Gastroesophageal sphincter (tissue), 4 donors: ENCODE results near the gene ASIC3. TPM values are rescaled to one million over a fixed set of nuclear protein-coding genes. Genes with fewer than 3 reads are reported as not detected.
A peak's percentile ranks its signal among the peaks of the same experiment; 100 is the strongest.

Experiments used
- ATAC-seq: fragments of 150-250 bp; one replicate; pipeline ENCODE4 v1.9.1; 2016; ENCODE audit warnings: mild to moderate bottlenecking, moderate library complexity
- H3K27ac ChIP-seq, 4 donors: fragments of 200-600 bp; sonication (generic) in 3 of 4; 1 replicate in 3 of 4; 2 replicates in 1 of 4; pipeline ENCODE4 v1.5.1; 2016 to 2019
- H3K27me3 ChIP-seq: fragments of 200-600 bp; sonication (generic); one replicate; pipeline ENCODE4 v1.5.1; 2019
- H3K36me3 ChIP-seq, 2 donors: fragments of 200-600 bp; sonication (generic); one replicate each; pipeline ENCODE4 v1.5.1; 2019; ENCODE audit warnings: control low read depth in 1 of 2
- H3K4me1 ChIP-seq, 3 donors: fragments of 200-600 bp; sonication (generic); 1 replicate in 2 of 3; 2 replicates in 1 of 3; pipeline ENCODE4 v1.5.1; 2016 to 2019; ENCODE audit warnings: control low read depth in 2 of 3
- H3K4me3 ChIP-seq, 2 donors: fragments of 200-600 bp; sonication (generic); one replicate each; pipeline ENCODE4 v1.5.1; 2019; ENCODE audit warnings: mild to moderate bottlenecking in 1 of 2, moderate library complexity in 1 of 2
- H3K9me3 ChIP-seq, 3 donors: fragments of 200-600 bp; sonication (generic); one replicate each; pipeline ENCODE4 v1.5.1; 2017 to 2019; ENCODE audit warnings: control low read depth in 2 of 3
- EP300 ChIP-seq: sonication (generic); formaldehyde crosslinking; IDR thresholded peaks from one replicate; pipeline ENCODE4 v1.6.1; 2017; ENCODE audit warnings: antibody characterized with exemption, mild to moderate bottlenecking
- POLR2A ChIP-seq, 2 donors: fragments of 450-650 bp; IDR thresholded peaks; one replicate each; pipeline ENCODE4 v1.6.1; 2017; ENCODE audit warnings: antibody characterized with exemption in 2 of 2, mild to moderate bottlenecking in 2 of 2, moderate library complexity in 1 of 2
- POLR2AphosphoS5 ChIP-seq: sonication (generic); formaldehyde crosslinking; IDR thresholded peaks from one replicate; pipeline ENCODE4 v1.6.1; 2017; ENCODE audit warnings: antibody characterized with exemption
- WGBS, 2 donors: methylation state at CpG; one replicate each; pipeline ENCODE4 v1.1.5; 2018; ENCODE audit warnings: low coverage in 1 of 2; 5-methylcytosine and 5-hydroxymethylcytosine counted together
- total RNA-seq, 4 donors: library from RNA; depleted of rRNA; stranded (reverse); fragments of >200 nt; gene quantifications; one replicate each; pipeline ENCODE4 v1.1.0, GENCODE V29; 2016
- TF ChIP-seq, protein P1 (sequence below), 4 experiments: fragments of 200-600 bp in 2 of 4; fragments of 450-650 bp in 2 of 4; sonication (generic) in 1 of 4; IDR thresholded peaks; one replicate each; pipeline ENCODE4 v1.5.1; 2017 to 2019; ENCODE audit warnings: antibody characterized with exemption in 4 of 4, mild to moderate bottlenecking in 2 of 4, moderate library complexity in 2 of 4

Gene ASIC3
- total RNA-seq, 4 donors from 2014 or later: 1.7 to 3.1 (median 2.1) TPM; not detected in 1

DNA sequence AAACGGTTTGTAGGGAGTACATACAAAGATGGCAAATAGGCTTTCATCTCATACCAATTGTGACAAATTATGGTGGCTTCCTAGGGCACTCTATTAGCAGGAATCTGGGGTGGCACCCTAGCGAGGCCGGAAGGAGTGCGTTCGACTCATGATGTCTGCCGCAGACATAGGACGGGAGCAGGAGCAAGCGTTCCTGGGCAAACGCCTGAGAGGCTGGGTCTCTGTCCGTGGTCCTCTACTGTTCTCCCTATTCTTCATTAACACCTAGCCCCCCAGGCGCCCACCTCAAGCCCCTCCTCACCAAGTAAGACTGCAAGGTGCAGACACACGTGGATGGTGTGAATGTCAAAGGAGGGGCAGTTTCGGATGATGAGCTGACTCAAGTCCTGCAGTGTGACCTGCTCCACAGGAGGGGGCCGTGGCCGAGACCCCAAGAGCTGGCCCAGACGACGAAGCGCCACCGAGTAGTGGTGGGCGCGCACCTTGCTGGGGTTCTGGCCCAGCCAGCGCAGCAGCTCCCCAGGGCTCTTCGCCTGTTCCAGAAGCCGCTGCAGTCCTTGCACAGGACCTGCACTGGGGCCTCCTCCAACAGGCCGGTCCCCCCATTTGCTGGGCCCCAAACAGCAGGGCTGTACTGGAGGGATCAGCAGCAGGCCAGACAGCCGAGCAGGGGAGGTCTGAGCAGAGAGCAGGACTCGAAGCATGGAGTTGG is 31.0 kb downstream of the ASIC3 start:
- Histone ChIP-seq H3K27ac (peak overlapping the region in 3 of 4 donors; percentile 95 to 98 (median 96)), H3K4me3 (peak overlapping the region in 1 of 2 donors; percentile 98), H3K36me3 (peaks cover 0 to 35% of the 10 kb centered on the region in 2 donors), H3K27me3 (no peaks in the 10 kb centered on the region), H3K4me1 (peaks cover 8 to 71% (median 33%) of the 10 kb centered on the region in 3 donors), H3K9me3 (no peaks in the 10 kb centered on the region)
- no peak for ATAC-seq
- 55 to 80% methylated on average over 1 to 7 of the region's 27 CpGs for WGBS, 2 donors
- TF ChIP-seq POLR2A (IDR thresholded peaks at IDR 0.05) (no peak), EP300 (no peak)

DNA sequence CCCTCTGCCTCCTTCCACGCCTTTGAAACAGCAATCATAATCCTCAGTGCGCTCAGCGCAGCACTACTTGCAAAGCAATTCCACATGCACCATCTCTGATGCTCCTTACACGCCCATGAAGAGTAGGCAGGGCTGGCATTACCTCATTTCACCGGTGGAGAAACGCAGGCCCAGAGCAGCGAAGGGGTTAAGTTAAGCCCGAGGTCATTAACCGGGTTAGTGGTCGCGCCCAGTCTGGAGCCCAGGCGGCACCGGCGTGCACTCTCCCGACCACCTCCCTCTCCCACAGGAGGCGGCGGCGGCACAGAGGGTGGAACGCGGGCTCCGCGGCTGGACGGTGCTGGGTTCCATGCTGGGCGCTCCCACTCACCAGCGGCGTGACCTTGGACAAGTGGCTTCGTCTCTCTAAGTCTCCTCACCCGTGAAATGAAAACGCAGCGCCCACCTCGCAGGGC is 31.8 kb downstream of the ASIC3 start:
- H3K27ac ChIP-seq: peak overlapping the region; percentile 80 to 98 (median 96)
- H3K4me1 ChIP-seq: peaks cover 8 to 74% (median 33%) of the 10 kb centered on the region in 3 donors
- TF ChIP-seq, protein P1, sequence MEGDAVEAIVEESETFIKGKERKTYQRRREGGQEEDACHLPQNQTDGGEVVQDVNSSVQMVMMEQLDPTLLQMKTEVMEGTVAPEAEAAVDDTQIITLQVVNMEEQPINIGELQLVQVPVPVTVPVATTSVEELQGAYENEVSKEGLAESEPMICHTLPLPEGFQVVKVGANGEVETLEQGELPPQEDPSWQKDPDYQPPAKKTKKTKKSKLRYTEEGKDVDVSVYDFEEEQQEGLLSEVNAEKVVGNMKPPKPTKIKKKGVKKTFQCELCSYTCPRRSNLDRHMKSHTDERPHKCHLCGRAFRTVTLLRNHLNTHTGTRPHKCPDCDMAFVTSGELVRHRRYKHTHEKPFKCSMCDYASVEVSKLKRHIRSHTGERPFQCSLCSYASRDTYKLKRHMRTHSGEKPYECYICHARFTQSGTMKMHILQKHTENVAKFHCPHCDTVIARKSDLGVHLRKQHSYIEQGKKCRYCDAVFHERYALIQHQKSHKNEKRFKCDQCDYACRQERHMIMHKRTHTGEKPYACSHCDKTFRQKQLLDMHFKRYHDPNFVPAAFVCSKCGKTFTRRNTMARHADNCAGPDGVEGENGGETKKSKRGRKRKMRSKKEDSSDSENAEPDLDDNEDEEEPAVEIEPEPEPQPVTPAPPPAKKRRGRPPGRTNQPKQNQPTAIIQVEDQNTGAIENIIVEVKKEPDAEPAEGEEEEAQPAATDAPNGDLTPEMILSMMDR (IDR thresholded peaks at IDR 0.05): no peak
- TF ChIP-seq POLR2A (IDR thresholded peaks at IDR 0.05): no peak
- TF ChIP-seq POLR2AphosphoS5: no peak
- no peak for TF ChIP-seq EP300
- H3K36me3 ChIP-seq: peaks cover 0 to 27% of the 10 kb centered on the region in 2 donors
- 40% methylated on average over 1 of the region's 31 CpGs; no CpG with 5 or more reads in 1 of the 2 donors for WGBS, 2 donors
- H3K9me3 ChIP-seq: no peaks in the 10 kb centered on the region
- peak; percentile 1 for ATAC-seq
- peak overlapping the region; percentile 85 to 98 for H3K4me3 ChIP-seq
- no peaks in the 10 kb centered on the region for H3K27me3 ChIP-seq

DNA sequence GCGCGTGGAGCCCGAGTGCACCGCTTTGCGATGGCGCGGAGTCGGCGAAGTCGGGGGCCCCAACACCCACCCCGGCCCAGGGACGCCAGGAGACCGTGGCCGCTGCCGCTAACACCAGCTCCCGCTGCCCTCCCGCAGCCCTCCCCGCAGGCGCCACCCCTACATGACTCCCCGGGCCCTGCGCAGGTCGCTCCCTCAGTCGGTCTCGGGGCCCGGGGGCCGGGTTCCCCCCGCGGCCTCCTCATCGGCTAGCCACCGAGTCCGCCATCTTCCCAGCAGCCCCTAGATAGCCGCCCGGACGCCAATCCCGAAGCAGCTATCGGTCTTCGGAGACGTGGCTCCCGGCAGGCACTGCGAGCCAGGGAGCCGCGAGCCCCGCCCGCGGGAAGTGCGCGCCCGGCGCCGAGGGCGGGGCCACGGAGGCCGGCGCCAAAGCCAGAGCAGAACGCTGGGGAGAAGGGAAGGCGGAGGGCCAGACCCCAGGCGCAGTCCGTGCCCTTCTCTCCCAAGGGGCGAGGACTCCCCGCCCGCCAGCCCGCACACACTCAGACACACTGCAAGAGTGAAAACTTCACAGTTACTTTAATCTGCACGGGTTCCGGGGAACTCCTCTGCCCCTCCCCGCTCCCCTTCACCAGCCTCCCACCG is 32.3 kb downstream of the ASIC3 start, which contains the start of gene FASTK:
Gene FASTK, minus strand, starts transcription at position 288 of the 648 bp plus-strand sequence. Its CDS starts 43 bp downstream, at position 245.
- Histone ChIP-seq H3K27me3 (no peaks in the 10 kb centered on the region), H3K27ac (peak within 1 kb of the TSS; percentile 80 to 98 (median 96)), H3K4me1 (peaks cover 8 to 80% (median 39%) of the 10 kb centered on the region in 3 donors), H3K9me3 (no peaks in the 10 kb centered on the region), H3K4me3 (peak within 1 kb of the TSS; percentile 85 to 98), H3K36me3 (peaks cover 0 to 22% of the 10 kb centered on the region in 2 donors)
- ATAC-seq: peak; percentile 87
- no CpG with 5 or more reads among the region's 66 CpGs for whole genome bisulfite sequencing, 2 donors
- TF ChIP-seq POLR2A (IDR thresholded peaks at IDR 0.05) (peak; percentile 64 to 70), POLR2AphosphoS5 (peak; percentile 34), EP300 (no peak)
- TF ChIP-seq, protein P1 (IDR thresholded peaks at IDR 0.05): no peak

DNA sequence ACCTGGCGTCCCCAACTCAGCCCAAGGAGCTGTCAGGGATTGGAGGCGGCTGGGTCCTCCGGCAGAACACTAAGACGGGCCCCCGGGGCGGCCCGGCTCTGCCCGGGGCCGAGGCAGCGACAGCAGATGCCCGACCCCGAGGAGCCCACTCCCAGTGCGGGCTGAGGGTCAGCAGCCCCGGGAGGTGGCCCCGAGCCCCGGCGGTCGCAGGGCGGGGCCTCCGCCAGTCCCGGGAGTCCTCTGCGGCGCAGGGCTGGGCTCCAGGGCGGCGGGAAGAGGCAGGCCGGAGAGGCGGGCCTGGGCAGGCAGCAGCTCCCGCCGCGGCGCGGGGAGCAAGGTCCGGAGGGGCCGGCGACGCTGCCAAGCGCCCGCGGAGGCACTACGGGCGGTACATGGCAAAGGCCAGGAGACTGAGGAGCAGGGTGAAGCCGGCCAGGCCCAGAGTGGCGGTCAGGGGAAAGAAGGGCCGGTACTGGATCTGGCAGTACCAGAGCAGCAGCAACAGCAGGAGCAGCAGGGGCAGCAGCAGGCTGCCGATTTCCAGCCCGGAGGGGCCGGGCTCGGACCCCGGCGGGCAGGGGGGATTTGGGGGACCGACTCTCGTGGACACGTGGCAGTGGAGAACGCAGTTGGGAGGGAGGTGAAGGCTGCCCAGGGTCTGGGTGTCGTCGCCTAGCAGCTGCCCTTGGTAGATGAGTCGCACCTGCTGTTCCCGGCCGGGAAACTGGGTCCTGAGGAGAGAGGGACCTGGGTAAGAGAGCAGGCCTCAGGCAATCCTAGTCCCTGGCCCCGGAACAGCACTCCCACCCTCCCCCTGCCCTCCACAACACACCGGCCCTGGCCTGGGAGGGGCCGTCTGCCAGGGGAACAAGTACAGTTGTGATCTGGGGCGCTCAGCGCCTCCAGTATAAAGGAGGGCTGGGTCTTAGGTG is 33.1 kb downstream of the ASIC3 start:
- Histone ChIP-seq H3K27ac (peak overlapping the region; percentile 79 to 98 (median 96)), H3K4me3 (peak overlapping the region; percentile 85 to 98), H3K27me3 (no peaks in the 10 kb centered on the region), H3K36me3 (peaks cover 0 to 14% of the 10 kb centered on the region in 2 donors), H3K4me1 (peaks cover 8 to 83% (median 41%) of the 10 kb centered on the region in 3 donors), H3K9me3 (no peaks in the 10 kb centered on the region)
- TF ChIP-seq POLR2A (IDR thresholded peaks at IDR 0.05) (no peak), POLR2AphosphoS5 (no peak), EP300 (no peak)
- TF ChIP-seq, protein P1 (IDR thresholded peaks at IDR 0.05): no peak
- ATAC-seq: peak; percentile 0
- WGBS, 2 donors: 20 to 100% methylated on average over 1 to 15 of the region's 64 CpGs
